GM21515 (cell line): Measurements from ENCODE around the gene MACROH2A2.
"Not testable (repeated sequence)": the region's sequence is repeated elsewhere in the genome, so short reads cannot be mapped to it uniquely, and the experiment has no call there.

ENCODE experiments used
- ATAC-seq: cut with Tn5 transposase; IDR thresholded peaks from one replicate; pipeline ENCODE4 v1.9.1; 2021; ENCODE audit not compliant: unreplicated experiment

MACROH2A2 gene

GRCh38 chr10:70052462-70053217 is at the start of gene MACROH2A2:
Gene MACROH2A2 (plus strand): TSS chr10:70052846. CDS start chr10:70075659, 22,813 bp downstream.
- no peak for ATAC-seq

DNA sequence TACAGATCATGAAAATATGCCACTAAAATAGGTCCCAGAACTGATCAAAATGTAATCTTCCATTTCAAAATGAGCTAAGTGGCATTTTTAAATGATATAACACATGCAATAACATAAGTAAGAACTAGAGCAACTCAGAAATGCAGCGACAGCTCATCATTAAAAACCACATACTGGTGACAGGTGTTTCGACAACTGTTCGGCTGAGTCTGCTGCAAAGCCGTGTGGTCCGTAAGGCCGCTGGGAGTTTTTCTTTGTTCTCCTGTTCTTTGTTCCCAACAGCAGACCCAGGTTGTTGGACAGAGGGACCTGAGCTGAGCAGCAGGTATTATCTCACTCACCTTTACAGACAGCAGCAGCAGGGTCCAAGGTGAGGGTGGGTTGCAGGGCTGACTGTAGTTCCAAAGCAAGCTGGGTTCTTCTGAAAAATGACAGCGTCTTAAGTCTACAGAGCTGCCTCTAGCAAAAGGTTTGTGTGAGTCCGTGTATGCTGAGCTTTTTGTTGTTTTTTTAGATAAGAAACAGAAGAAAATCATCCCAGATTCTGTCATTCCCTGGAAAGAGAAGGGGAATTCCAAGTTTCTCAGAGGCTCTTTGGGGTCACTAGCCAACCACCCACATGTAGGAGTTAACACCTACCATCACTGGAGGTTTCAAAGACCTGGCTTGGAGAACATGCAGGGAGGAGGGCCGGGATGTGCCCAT is 45.4 kb upstream of the MACROH2A2 start:
- no peak for ATAC-seq

- ATAC-seq, result no peak
Observed at GRCh38 chr10:70031215-70031614, 21.4 kb upstream of the MACROH2A2 start.

GRCh38 chr10:70032667-70033289 is 19.9 kb upstream of the MACROH2A2 start:
- ATAC-seq, result no peak

GRCh38 chr10:70034232-70034631 is 18.4 kb upstream of the MACROH2A2 start:
- no peak for ATAC-seq

- no peak for ATAC-seq
Observed at GRCh38 chr10:70035531-70035930, 17.1 kb upstream of the MACROH2A2 start.

DNA sequence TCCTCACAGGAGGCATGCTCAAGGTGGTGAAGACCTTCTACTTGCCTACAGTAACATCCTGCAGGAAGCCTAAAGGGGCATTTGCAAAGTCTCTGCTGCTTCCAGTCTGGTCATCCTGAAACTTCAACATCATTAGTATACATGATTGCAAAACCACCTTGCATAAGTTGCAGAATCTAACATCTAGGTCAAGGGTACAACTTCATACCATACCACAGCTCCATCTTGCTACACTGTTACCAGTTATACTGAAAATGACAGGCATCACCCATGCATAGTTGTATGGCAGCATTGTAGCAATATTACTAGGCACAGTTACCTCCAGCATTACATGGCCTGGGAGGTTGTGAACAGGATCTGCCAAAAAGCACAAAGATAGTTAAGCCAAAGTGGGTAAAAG is 13.7 kb upstream of the MACROH2A2 start:
- no peak for ATAC-seq

DNA sequence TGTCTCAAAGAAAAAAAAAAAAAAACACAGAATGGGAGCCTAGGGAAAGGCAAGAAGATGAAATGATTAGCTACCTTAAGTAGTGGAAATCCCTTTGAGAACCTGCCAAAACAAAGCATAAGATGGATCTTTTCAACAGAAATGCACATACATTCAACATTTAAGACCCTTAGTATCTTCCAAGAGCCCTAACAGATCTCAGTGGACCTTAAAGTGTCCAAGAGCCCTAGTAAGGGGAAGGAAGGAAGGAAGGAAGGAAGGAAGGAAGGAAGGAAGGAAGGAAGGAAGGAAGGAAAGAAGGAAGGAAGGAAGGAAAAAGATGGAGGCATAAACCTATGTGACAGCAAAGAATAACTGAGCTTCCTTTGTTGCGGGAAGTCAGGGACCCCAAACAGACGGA is 11.6 kb upstream of the MACROH2A2 start:
- no peak for ATAC-seq

DNA sequence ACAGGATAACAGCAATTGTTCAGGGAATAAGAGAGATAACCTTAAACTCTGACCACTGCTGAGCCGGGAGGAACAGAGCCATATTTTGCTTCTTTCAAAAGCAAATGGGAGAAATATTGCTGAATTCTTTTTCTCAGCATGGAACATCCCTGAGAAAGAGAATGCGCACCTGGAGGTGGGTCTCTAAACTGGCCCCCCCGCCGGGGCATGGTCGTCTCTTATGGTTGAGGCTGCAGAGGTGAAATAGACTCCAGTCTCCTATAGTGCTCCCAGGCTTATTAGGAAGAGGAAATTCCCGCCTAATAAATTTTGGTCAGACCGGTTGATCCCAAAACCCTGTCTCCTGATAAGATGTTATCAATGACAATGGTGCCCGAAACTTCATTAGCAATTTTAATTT is 10.9 kb upstream of the MACROH2A2 start:
- ATAC-seq, result not testable (repeated sequence)

DNA sequence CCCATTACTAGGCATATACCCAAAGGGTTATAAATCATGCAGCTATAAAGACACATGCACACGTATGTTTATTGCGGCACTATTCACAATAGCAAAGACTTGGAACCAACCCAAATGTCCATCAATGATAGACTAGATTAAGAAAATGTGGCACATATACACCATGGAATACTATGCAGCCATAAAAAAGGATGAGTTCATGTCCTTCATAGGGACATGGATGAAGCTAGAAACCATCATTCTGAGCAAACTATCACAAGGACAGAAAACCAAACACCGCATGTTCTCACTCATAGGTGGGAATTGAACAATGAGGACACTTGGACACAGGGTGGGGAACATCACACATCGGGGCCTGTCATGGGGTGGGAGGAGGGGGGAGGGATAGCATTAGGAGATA is 5.6 kb upstream of the MACROH2A2 start:
- not testable (repeated sequence) for ATAC-seq

GRCh38 chr10:70048030-70048723 is 4.5 kb upstream of the MACROH2A2 start:
- no peak for ATAC-seq

DNA sequence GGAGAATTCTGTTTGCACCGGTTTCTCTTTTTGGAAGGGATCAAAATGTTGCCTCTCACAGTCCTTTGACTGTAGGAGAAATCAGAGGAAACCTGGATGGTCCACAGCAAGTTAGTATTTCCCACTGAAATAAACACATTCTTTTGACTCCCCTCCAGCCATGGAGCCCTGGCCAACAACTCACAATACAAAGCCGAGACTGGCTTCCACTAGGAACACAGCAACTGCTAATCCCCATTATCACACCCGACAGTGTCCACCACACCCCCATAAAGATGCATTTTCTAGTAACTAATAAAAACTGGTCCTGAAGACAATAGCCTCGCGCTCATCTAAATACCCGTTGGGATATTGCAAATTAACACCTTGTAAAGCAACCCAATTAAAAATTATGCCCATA is 798 bp upstream of the MACROH2A2 start:
- no peak for ATAC-seq

- ATAC-seq, result no peak
Observed at GRCh38 chr10:70053218-70053840, 683 bp downstream of the MACROH2A2 start.

- ATAC-seq, result no peak
Observed at GRCh38 chr10:70053841-70054288, 1.2 kb downstream of the MACROH2A2 start.

DNA sequence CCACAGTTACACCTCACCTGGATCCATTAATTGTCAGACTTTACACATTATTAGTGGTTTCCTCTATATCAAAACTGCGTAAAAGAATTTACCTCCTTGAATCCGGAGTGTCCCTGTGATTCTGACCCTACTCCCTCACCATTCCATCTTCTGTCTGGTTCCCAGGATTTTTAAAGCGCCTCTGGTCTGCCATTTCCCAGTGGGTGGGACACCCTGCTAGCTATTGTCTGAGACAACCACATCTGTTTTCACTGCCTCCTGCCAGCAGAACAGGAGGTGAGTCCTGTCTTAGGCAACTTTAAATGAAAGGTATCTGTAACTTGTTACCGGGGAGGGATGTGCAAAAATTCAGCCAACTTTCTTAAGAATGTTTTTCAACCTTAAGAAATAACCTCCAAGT is 2.3 kb downstream of the MACROH2A2 start:
- no peak for ATAC-seq

DNA sequence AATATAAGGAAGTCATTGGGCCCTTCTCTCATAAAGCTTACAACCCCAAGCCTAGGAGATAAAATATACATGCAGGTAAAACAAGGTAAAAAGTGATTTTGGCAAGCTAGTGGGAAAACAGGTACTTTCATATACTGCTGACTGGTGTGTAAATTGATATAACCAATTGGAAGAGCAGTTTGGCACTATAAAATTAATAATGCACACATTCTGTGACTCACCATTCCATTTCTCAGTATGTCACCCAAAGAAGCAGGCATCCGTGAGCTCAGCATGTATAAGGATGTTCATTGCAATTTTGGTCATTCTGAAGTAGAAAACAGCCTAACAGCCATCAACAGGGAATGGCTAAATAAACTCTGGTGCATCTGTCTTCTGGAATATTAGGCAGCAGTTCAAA is 2.9 kb downstream of the MACROH2A2 start:
- no peak for ATAC-seq

GRCh38 chr10:70057306-70057705 is 4.7 kb downstream of the MACROH2A2 start:
- no peak for ATAC-seq

DNA sequence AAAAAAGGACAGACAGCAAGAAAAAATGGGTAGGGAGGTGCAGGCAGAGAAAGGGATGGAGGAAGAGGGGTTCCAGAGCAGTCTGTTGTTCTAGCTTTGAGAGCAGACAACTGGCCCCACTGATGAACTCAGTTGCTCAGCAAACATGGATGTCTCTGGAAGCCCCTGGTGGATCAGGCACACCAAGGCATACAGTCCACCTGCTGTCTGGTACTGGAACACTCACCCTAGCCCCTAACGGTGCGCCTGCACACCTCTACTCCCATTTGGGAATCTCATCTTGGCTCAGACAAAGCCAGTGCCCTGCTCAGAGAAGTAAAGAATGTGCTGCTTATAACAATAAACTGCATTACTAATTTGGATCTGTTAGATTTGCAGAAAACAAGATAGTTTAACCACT is 7.7 kb downstream of the MACROH2A2 start:
- no peak for ATAC-seq

DNA sequence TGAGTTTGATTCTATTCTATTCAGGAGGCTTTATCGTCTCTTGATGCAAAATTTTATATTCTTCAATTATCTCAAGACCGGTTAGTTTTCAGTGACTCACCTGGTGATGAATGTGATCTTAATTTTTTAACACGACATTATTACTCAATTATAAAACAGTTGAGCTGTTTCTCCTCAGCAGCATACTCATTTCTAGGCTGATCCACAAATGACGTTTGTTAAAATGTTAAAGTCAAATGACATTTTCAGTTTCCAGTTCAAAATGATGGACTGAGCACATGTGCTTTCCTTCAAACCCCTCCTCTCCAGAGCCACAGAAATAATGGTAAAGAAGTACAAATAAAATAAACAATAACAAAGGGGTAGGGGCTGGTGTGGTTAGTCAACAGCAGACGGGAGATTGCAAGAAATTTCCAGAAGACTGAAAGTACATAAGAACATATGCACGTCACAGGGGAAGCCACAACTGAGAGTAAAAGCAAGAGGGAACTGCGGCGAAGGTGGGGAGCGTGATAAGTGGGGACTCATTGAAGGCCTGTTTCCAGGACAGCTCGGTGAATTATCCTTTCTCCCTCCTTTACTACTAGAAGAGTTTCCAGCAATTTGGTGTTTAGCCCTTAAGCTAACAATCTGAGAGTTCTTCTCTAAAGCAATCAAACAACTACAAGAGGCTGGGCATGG is 10.9 kb downstream of the MACROH2A2 start:
- no peak for ATAC-seq

DNA sequence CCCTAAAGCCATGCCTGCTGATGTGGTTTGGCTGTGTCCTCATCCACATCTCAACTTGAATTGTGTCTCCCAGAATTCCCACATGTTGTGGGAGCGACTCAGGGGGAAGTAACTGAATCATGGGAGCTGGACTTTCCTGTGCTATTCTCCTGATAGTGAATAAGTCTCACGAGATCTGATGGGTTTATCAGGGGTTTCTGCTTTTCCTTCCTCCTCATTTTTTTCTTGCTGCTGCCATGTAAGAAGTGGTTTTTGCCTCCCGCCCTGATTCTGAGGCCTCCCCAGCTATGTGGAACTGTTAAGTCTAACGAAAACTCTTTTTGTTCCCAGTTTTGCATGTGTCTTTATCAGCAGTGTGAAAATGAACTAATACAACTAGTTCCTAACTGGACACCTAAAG is 11.8 kb downstream of the MACROH2A2 start:
- no peak for ATAC-seq
